ENCODE measurements around the gene CA5A. TPM values are rescaled to one million over a fixed set of nuclear protein-coding genes. Genes with fewer than 3 reads are reported as not detected.
"Not testable (repeated sequence)": the region's sequence is repeated elsewhere in the genome, so short reads cannot be mapped to it uniquely, and the experiment has no call there.

Gene CA5A
- total RNA-seq, 1 donor from 2014 or later = not detected

- intact Hi-C loops (cut with DNase I) = no loop called here
- peak; percentile 73 for DNase-seq (ENCODE audit: low spot score)
- ATAC-seq = no peak
Measured at GRCh38 chr16:87951552-87952538, 15.5 kb upstream of the CA5A start.

DNA sequence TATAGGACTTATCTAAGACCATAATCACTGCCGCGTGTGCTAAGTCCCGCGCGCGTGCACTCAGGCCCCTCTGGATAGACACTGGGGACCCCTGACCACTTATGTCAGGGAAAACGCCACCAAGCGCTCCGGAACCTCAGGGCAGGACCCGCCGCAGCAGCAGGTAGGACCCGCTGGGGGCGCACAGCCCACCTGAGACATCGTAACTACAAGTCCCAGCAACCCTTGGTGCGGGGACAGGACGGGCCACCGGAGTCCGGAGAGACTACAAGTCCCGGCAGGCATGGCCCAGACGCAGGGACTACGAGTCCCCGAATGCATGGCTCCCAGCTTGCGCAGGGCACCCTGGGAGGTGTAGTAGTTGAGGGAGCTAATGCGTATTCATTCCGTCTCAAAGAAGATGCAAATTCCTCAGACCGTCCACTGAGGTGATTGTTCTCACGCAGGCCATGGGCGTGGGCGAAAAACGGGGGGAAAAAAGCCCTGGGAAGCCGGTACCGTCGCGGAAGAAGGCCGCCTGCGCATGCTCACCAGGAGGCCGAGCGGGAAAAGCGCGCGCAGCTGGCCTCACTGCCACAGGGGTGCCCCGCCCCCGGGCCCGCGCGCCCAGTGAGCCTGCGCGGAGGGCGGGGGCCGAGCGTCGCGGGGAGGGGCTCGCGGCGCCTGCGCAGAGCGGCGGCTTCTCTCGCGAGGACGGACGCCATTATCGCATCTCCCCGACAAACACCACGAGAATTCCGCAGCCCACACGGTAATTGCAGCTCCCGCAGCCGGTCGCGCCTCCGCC, 14.6 kb upstream of the CA5A start, which contains the start of gene BANP:
Gene BANP, plus strand, starts transcription at position 670 of the 787 bp plus-strand sequence. CDS start 23,682 bp downstream, outside the sequence.
- ATAC-seq = peak; percentile 97
- peak; percentile 96 for DNase-seq (ENCODE audit: low spot score)
- intact Hi-C loops (cut with DNase I) = no loop called here

DNA sequence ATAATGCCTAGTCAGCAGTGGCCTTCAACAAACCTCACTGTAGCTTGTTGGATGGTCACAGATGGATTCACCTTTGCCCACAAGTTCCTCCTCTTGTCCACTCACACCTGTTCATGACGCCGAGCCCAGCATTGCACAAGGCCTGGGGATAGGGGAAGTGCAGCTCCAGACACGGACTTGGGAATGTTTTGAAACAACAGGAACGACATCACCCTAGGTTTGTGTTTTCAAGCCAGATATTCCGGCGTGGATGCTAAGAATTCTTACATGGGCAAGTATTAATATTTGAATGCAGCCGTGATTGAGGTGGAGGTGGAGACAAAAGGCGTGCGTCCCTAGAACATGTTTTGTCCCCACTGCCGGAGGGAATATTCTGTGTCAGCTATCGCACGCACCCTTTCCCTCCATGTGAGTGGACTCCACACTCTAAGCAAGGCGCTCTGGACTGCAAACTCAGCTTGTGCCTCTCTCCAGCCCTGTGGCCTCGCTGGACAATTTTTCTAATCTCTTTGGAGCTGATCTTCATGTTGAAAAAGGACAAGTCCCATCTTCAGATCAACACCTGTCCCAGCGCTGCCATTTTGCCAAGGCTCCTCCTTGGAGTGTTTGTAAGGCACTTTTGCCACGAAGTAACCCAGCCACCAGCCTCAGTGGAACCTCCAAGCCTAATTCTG, 12.9 kb upstream of the CA5A start:
- no peak for DNase-seq (ENCODE audit: low spot score)
- no peak for ATAC-seq
- intact Hi-C loops (cut with DNase I) = no loop called here

DNA sequence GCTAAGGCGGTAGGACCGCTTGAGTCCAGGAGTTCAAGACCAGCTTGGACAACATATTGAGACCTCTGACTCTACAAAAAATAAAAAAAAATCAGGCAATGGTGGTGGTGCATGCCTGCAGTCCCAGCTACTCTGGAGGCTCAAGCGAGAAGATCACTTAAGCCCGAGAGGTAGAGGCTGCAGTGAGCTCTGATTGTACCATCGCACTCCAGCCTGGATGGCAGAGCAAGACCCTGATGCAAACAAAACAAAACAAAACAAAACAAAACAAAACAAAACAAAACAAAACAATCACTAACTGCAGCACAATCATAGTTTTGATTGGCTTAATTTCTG, 12.4 kb upstream of the CA5A start:
- intact Hi-C loops (cut with DNase I) = no loop called here
- ATAC-seq (no peak), DNase-seq (ENCODE audit: low spot score) (peak; percentile 12)

DNA sequence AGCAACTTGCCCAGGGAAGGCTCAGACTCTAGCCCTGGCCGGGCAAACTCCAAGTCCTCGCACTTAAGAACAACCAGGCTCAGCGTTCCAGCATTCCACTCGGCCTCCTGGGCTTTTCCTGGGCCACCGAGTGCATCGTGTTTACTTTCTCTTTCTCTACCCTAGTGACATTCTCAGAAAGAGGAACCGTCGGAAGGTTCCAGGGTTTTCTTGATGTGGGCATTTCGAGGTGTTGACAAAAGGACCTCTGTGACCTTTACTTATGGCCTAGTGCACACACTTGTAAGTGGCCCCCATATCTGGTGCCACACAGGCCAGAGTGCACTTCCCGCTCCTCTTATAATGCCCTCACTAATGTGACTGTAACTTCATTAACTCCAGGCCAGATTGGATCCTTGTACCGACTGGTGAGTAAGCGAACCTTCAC, 11.8 kb upstream of the CA5A start:
- peak; percentile 56 for DNase-seq (ENCODE audit: low spot score)
- ATAC-seq = no peak
- intact Hi-C loops (cut with DNase I) = no loop called here

DNA sequence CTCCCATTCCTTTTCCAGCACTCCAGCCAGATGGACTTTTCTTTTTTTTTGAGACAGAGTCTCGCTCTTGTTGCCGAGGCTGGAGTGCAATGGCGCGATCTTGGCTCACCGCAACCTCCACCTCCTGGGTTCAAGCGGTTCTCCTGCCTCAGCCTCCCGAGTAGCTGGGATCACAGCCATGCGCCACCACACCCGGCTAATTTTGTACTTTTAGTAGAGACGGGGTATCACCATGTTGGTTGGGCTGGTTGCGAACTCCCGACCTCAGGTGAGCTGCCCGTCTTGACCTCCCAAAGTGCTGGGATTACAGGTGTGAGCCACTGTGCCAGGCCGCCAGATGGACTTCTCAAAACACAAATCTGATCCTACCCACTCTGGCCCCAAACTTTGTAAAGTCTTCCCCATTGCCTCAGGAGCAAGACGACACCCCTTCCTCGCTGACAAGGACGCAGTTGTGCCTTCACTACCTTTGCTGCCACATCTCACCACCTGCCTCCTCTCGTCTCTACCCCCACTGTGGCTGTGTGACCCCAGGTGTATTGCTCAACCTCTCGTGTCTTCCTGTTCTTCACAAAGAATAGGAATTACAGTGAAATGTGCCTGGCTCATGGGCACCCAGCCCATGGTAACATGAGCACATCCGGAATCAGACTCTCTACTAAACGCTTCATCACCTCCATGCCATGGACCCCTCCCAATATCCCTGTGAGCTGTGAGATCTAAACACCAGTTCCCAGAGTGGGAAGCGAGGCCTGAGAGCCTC, 11.2 kb upstream of the CA5A start:
- DNase-seq (ENCODE audit: low spot score) = no peak
- intact Hi-C loops (cut with DNase I) = no loop called here
- no peak for ATAC-seq

GRCh38 chr16:87946596-87947347, 10.4 kb upstream of the CA5A start:
- no peak for ATAC-seq
- no peak for DNase-seq (ENCODE audit: low spot score)
- intact Hi-C loops (cut with DNase I) = no loop called here

GRCh38 chr16:87945351-87946042, 9.2 kb upstream of the CA5A start:
- ATAC-seq (peak; percentile 94), DNase-seq (ENCODE audit: low spot score) (peak; percentile 86)
- intact Hi-C loops (cut with DNase I) = no loop called here

GRCh38 chr16:87942680-87943079, 6.4 kb upstream of the CA5A start:
- intact Hi-C loops (cut with DNase I) = no loop called here
- no peak for ATAC-seq
- no peak for DNase-seq (ENCODE audit: low spot score)

DNA sequence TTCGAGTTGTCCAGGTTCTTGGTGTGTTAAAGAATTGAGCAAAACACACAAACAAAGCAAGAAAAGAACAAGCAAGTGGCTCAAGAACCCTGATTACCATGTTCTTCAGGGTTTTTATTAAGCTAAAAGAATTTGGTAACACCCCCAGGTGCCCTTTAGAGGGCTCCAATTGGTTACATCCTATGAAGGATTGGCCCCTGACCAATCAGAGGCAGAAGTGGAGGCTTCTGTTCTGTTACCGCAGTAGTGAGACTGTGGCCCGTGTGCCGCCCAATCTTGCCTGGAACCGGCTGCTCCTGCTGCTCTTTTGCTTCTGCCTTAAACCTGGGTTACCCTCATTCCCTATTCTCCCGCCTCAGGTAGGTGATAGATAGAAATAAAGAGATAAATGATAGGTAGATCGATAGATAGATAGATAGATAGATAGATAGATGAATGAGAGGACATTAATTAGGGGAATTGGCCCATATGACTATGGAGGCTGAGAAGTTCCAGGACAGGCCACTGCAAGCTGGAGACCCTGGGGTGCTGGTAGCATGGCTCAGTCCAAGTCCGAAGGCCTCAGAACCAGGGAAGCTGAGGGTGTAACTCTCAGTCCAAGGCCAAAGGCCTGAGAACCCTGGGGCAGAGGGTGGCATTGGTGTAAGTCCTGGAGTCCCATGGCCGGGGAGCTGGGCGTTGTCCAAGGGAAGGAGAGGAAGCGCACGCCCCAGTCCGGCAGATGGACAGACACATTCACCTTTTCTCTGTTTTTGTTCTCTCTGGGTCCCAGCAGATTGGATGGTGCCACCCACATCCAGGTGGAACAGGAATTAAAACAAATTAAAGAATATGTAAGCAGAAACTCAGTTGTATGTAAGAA, 3.5 kb upstream of the CA5A start:
- ATAC-seq = no peak
- no peak for DNase-seq (ENCODE audit: low spot score)
- intact Hi-C loops (cut with DNase I) = no loop called here

GRCh38 chr16:87938412-87938949, 2.2 kb upstream of the CA5A start:
- intact Hi-C loops (cut with DNase I) = no loop called here
- no peak for ATAC-seq

GRCh38 chr16:87937231-87937542, 858 bp upstream of the CA5A start:
- DNase-seq (ENCODE audit: low spot score); intact Hi-C loops (cut with DNase I); ATAC-seq: not testable (repeated sequence)

More at GRCh38 chr16:87938412-87938949, 2.2 kb upstream of the CA5A start:
- no peak for DNase-seq (ENCODE audit: low spot score)

DNA sequence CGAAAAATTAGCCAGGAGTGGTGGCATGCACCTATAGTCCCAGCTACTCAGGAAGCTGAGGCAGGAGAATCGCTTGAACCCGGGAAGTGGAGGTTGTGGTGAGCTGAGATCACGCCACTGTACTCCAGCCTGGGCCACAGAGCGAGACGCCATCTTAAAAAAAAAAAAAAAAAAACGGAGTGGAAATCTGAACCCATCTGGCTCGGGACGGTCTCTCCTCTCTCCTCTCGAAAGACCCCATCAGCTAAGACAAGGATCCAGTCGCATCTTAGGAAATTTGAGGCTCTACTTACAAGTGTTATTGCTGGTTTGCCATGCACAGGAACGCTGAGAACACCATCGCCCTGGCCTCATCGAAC, 334 bp downstream of the CA5A start:
- intact Hi-C loops (cut with DNase I); DNase-seq (ENCODE audit: low spot score); ATAC-seq: not testable (repeated sequence)

DNA sequence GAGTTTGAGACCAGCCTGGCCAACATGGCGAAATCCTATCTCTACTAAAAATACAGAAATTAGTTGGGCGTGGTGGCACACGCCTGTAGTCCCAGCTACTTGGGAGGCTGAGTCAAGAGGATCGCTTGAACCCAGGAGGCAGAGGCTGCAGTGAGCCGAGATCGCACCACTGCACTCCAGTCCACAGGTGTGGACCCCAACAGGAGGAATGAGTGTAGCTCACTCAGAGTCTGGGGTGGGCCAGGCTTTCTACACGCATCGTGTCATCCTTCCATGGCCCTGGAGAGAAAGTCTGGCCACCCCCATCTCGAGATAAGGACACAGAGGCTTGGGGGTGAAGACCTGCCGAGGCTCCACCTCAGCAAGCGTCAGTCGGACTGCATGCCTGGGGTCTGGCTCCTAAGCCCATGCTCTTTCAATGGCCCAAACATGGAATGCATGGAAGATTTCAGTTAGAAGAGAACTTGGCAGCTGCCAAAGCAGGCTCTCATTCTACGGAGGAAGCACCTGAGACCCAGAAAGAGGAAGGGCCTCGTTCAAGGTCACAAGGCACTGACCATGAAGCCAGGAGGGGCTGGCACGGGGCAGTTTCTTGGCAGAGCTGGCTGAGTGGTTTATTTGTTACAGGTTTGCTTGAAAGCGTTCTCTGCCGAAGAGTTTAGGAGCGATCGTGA, 1.4 kb downstream of the CA5A start:
- ATAC-seq; intact Hi-C loops (cut with DNase I): not testable (repeated sequence)

DNA sequence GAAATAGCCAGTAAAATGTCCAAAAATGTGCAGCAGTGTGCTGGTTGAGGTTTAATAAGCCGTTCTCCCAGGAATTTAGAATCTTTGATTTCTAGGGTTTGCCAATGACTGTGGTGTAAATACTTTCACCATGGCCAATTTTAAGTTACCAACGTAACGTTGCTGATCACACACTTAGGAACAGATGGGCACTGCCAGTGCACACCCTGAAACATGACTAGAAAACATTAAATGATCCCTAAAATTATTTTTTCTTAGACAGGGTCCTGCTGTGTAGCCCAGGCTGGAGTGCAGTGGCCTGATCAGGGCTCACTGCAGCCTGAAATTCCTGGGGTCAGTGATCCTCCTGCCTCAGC, 3.2 kb downstream of the CA5A start:
- intact Hi-C loops (cut with DNase I) = no loop called here
- ATAC-seq (no peak), DNase-seq (ENCODE audit: low spot score) (no peak)

More for the DNA sequence above, 1.4 kb downstream of the CA5A start:
- not testable (repeated sequence) for DNase-seq (ENCODE audit: low spot score)

All from sciatic nerve (tissue), 2 donors.